CD14-positive monocyte (primary cell): Measurements from ENCODE around the gene GOLGA7B. TPM values are rescaled to one million over a fixed set of nuclear protein-coding genes. Genes with fewer than 3 reads are reported as not detected.

Experiments used
- DNase-seq, 3 donors: peaks; one replicate each; pipeline ENCODE4 v3.0.0-alpha.2; 2011 to 2022
- H2AFZ ChIP-seq: 2 replicates; pipeline ENCODE4 v1.6.0; 2012; ENCODE audit warnings: mild to moderate bottlenecking, low read depth, low read length, inconsistent platforms; ENCODE audit not compliant: insufficient read depth, poor library complexity, severe bottlenecking
- H3K27ac ChIP-seq, 2 donors: 1 replicate in 1 of 2; 2 replicates in 1 of 2; pipeline ENCODE4 v1.5.1; 2012 to 2013; ENCODE audit warnings: low read length in 2 of 2, control low read depth in 1 of 2, inconsistent platforms in 1 of 2, low read depth in 1 of 2, mild to moderate bottlenecking in 1 of 2
- H3K27me3 ChIP-seq, 2 donors: one replicate each; pipeline versions ENCODE4 v1.6.0 to v1.6.1; 2011 to 2013; ENCODE audit warnings: low read length in 2 of 2; ENCODE audit not compliant: control insufficient read depth in 2 of 2, insufficient read depth in 2 of 2
- H3K36me3 ChIP-seq, 2 donors: replicated peaks in 1 of 2; 1 replicate in 1 of 2; 2 replicates in 1 of 2; pipeline versions ENCODE4 v1.5.1 to v1.6.1; 2012 to 2013; ENCODE audit warnings: low read length in 2 of 2, control low read depth in 1 of 2, inconsistent platforms in 1 of 2, mild to moderate bottlenecking in 1 of 2; ENCODE audit not compliant: insufficient read depth in 2 of 2, control insufficient read depth in 1 of 2
- H3K4me1 ChIP-seq, 2 donors: 1 replicate in 1 of 2; 2 replicates in 1 of 2; pipeline versions ENCODE4 v1.5.1 to v1.6.1; 2012 to 2013; ENCODE audit warnings: low read length in 2 of 2, control low read depth in 1 of 2, inconsistent platforms in 1 of 2, mild to moderate bottlenecking in 1 of 2, moderate library complexity in 1 of 2; ENCODE audit not compliant: insufficient read depth in 2 of 2, control insufficient read depth in 1 of 2
- H3K4me2 ChIP-seq: replicated peaks from 2 replicates; pipeline ENCODE3; 2012; ENCODE audit warnings: low read length, moderate library complexity, mild to moderate bottlenecking; ENCODE audit not compliant: poor library complexity, severe bottlenecking; ENCODE audit errors: extremely low read depth
- H3K4me3 ChIP-seq, 3 experiments: fragments of 200-600 bp in 1 of 3; sonication (generic) in 1 of 3; replicated peaks in 1 of 3; 1 replicate in 2 of 3; 2 replicates in 1 of 3; pipeline ENCODE4 v1.5.1; 2011 to 2013; ENCODE audit warnings: low read length in 3 of 3, mild to moderate bottlenecking in 3 of 3, control low read depth in 2 of 3, low read depth in 2 of 3, inconsistent platforms in 1 of 3, moderate library complexity in 1 of 3
- H3K79me2 ChIP-seq: 2 replicates; pipeline ENCODE4 v1.6.0; 2012; ENCODE audit warnings: mild to moderate bottlenecking, control low read depth, inconsistent platforms, low read length, moderate library complexity; ENCODE audit not compliant: insufficient read depth
- H3K9ac ChIP-seq: 2 replicates; pipeline ENCODE4 v1.6.0; 2017; ENCODE audit warnings: low read length, mild to moderate bottlenecking; ENCODE audit not compliant: insufficient read depth, poor library complexity, severe bottlenecking
- H3K9me3 ChIP-seq, 2 donors: replicated peaks in 1 of 2; 1 replicate in 1 of 2; 2 replicates in 1 of 2; pipeline versions ENCODE4 v1.5.1 to v1.6.1; 2012 to 2013; ENCODE audit warnings: low read length in 2 of 2, control low read depth in 1 of 2; ENCODE audit not compliant: control insufficient read depth in 1 of 2, insufficient read depth in 1 of 2
- H4K20me1 ChIP-seq: 2 replicates; pipeline ENCODE4 v1.6.0; 2012; ENCODE audit warnings: mild to moderate bottlenecking, low read length, control low read depth, moderate library complexity; ENCODE audit not compliant: insufficient read depth
- H3K27ac Mint-ChIP-seq, 7 donors: one replicate each; pipeline ENCODE4 v1.8.0; 2020; ENCODE audit warnings: mild to moderate bottlenecking in 7 of 7, mixed read lengths in 7 of 7, moderate library complexity in 6 of 7, inconsistent platforms in 2 of 7
- H3K27me3 Mint-ChIP-seq, 3 donors: one replicate each; pipeline ENCODE4 v1.8.0; 2021 to 2022; ENCODE audit warnings: low read depth in 3 of 3, mild to moderate bottlenecking in 3 of 3, mixed read lengths in 3 of 3, moderate library complexity in 3 of 3, inconsistent platforms in 1 of 3
- H3K36me3 Mint-ChIP-seq, 2 donors: one replicate each; pipeline ENCODE4 v1.8.0; 2020; ENCODE audit warnings: mixed read lengths in 2 of 2, inconsistent platforms in 1 of 2, mild to moderate bottlenecking in 1 of 2
- H3K4me1 Mint-ChIP-seq: one replicate; pipeline ENCODE4 v1.8.0; 2020; ENCODE audit warnings: mild to moderate bottlenecking, mixed read lengths
- H3K4me3 Mint-ChIP-seq, 2 donors: one replicate each; pipeline ENCODE4 v1.8.0; 2020; ENCODE audit warnings: mild to moderate bottlenecking in 2 of 2, mixed read lengths in 2 of 2, moderate library complexity in 1 of 2
- H3K9me3 Mint-ChIP-seq, 7 donors: one replicate each; pipeline ENCODE4 v1.8.0; 2020 to 2022; ENCODE audit warnings: mixed read lengths in 7 of 7, mild to moderate bottlenecking in 6 of 7, moderate library complexity in 6 of 7, inconsistent platforms in 2 of 7
- WGBS: methylation state at CpG from one replicate; pipeline ENCODE4 v1.1.5; 2013; ENCODE audit warnings: missing lambda C conversion rate; ENCODE audit not compliant: insufficient coverage; 5-methylcytosine and 5-hydroxymethylcytosine counted together
- intact Hi-C, 2 donors: fragments of 100-400 bp; cut with micrococcal nuclease; formaldehyde crosslinking; loops; one replicate each; pipeline versions ENCODE4 v1.15.0 to v1.15.1; 2023
- polyA plus RNA-seq, 3 donors: library from polyadenylated mRNA; depleted of rRNA in 1 of 3; unstranded in 2 of 3; stranded (reverse) in 1 of 3; fragments of 300-500 nt in 2 of 3; fragments of >200 nt in 1 of 3; fragmentation: Illumina TruSeq in 2 of 3; gene quantifications; 1 replicate in 2 of 3; 2 replicates in 1 of 3; pipeline ENCODE4 v1.2.3, GENCODE V29; 2012 to 2021
- TF ChIP-seq, protein P1 (sequence below): fragments of 200-600 bp; IDR thresholded peaks from one replicate; pipeline ENCODE4 v1.8.0; 2022; ENCODE audit warnings: antibody characterized with exemption, mild to moderate bottlenecking

Gene GOLGA7B
- polyA plus RNA-seq, 3 donors: 0.03 TPM; not detected in 2

DNA sequence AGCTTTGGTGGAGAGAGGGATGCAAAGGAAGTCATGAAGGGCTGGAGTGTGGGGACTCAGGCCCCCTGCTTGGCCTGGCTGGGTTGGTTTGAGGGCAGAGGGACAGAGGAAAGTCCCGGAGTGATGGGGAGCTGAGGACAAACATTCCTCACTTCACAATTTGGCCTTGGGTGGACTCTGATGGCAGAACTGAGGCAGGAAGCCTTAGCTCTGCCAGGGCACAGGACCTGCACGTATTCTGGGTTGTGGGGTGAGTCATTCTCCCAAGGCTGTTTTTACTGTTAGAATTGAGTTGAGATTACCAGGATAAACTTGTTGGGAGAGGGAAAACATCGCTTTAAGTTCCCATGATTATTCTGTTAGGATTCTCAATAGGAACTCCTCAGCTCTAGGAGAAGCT, 2.6 kb downstream of the GOLGA7B start:
- H3K79me2 ChIP-seq: no peaks in the 10 kb centered on the region
- peaks cover 34 to 50% of the 10 kb centered on the region in 2 donors for H3K27me3 ChIP-seq
- peaks cover 11% of the 10 kb centered on the region for H3K4me1 Mint-ChIP-seq
- intact Hi-C loops: no loop called here
- no peak overlapping the region for H3K9ac ChIP-seq
- no peak for DNase-seq
- H3K36me3 Mint-ChIP-seq: peaks cover 0 to 1% of the 10 kb centered on the region in 2 donors
- H3K9me3 Mint-ChIP-seq: peaks cover 0 to 17% (median 4%) of the 10 kb centered on the region in 7 donors
- peaks cover 4 to 6% of the 10 kb centered on the region in 2 donors for H3K4me1 ChIP-seq
- no peak overlapping the region for H3K27ac ChIP-seq
- no peaks in the 10 kb centered on the region for H4K20me1 ChIP-seq
- H3K36me3 ChIP-seq: no peaks in the 10 kb centered on the region
- peaks cover 44 to 64% (median 49%) of the 10 kb centered on the region in 3 donors for H3K27me3 Mint-ChIP-seq
- H3K4me3 Mint-ChIP-seq: peak overlapping the region in 1 of 2 donors; percentile 24
- H3K4me2 ChIP-seq: no peak overlapping the region
- TF ChIP-seq, protein P1, sequence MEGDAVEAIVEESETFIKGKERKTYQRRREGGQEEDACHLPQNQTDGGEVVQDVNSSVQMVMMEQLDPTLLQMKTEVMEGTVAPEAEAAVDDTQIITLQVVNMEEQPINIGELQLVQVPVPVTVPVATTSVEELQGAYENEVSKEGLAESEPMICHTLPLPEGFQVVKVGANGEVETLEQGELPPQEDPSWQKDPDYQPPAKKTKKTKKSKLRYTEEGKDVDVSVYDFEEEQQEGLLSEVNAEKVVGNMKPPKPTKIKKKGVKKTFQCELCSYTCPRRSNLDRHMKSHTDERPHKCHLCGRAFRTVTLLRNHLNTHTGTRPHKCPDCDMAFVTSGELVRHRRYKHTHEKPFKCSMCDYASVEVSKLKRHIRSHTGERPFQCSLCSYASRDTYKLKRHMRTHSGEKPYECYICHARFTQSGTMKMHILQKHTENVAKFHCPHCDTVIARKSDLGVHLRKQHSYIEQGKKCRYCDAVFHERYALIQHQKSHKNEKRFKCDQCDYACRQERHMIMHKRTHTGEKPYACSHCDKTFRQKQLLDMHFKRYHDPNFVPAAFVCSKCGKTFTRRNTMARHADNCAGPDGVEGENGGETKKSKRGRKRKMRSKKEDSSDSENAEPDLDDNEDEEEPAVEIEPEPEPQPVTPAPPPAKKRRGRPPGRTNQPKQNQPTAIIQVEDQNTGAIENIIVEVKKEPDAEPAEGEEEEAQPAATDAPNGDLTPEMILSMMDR: no peak
- H3K4me3 ChIP-seq: no peak overlapping the region
- H2AFZ ChIP-seq: no peak overlapping the region
- 90% methylated on average over 1 of the region's 3 CpGs for WGBS
- no peak overlapping the region for H3K27ac Mint-ChIP-seq
- H3K9me3 ChIP-seq: peaks cover 0 to 12% of the 10 kb centered on the region in 2 donors

DNA sequence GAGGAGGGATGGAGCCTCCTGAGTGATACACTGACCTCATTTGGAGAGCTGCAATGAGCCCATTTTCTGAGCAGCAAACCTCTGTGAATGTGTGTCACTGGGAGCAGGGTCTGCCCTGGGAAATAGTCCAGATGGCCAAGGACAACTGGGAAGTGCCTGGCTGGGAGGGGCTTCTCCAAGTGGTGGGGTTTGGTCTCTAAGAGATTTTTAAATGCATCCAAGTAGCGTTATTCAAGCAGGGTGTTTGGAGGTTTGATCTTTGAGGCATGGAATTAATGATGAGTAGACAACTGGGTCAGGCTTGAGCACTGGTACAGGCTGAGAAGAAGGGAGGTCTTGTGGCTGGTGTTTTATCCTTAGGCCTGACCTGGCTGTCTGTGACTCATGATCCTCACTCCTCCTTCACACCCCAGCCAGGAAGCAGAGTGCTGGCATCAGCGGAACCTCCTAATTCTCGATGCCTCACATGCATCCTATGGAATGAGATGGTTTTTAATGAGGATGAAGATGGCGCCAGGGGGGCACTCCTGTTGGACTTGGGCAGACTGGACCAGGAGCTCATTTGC, 3.3 kb downstream of the GOLGA7B start:
- WGBS: 100% methylated on average over 3 of the region's 4 CpGs
- H2AFZ ChIP-seq: no peak overlapping the region
- no peak overlapping the region for H3K27ac ChIP-seq
- Mint-ChIP-seq H3K36me3 (peaks cover 0 to 1% of the 10 kb centered on the region in 2 donors), H3K27me3 (peaks cover 43 to 61% (median 45%) of the 10 kb centered on the region in 3 donors), H3K27ac (no peak overlapping the region), H3K9me3 (peaks cover 0 to 17% (median 4%) of the 10 kb centered on the region in 7 donors), H3K4me1 (peaks cover 14% of the 10 kb centered on the region), H3K4me3 (peak overlapping the region in 1 of 2 donors; percentile 56)
- H3K36me3 ChIP-seq: no peaks in the 10 kb centered on the region
- DNase-seq: no peak
- H3K27me3 ChIP-seq: peaks cover 34 to 49% of the 10 kb centered on the region in 2 donors
- no peak overlapping the region for H3K9ac ChIP-seq
- H3K4me2 ChIP-seq: no peak overlapping the region
- no peaks in the 10 kb centered on the region for H3K79me2 ChIP-seq
- H3K4me1 ChIP-seq: peaks cover 6 to 10% of the 10 kb centered on the region in 2 donors
- no peak overlapping the region for H3K4me3 ChIP-seq
- TF ChIP-seq, protein P1: no peak
- no peaks in the 10 kb centered on the region for H4K20me1 ChIP-seq
- intact Hi-C loops: no loop called here
- H3K9me3 ChIP-seq: peaks cover 0 to 12% of the 10 kb centered on the region in 2 donors
